ENCODE data around the gene VPS29. TPM values are rescaled to one million over a fixed set of nuclear protein-coding genes. Genes with fewer than 3 reads are reported as not detected.
"Not testable (repeated sequence)": the region's sequence is repeated elsewhere in the genome, so short reads cannot be mapped to it uniquely, and the experiment has no call there.

VPS29 gene
- total RNA-seq, 1 experiment from 2014 or later: 114 TPM

DNA sequence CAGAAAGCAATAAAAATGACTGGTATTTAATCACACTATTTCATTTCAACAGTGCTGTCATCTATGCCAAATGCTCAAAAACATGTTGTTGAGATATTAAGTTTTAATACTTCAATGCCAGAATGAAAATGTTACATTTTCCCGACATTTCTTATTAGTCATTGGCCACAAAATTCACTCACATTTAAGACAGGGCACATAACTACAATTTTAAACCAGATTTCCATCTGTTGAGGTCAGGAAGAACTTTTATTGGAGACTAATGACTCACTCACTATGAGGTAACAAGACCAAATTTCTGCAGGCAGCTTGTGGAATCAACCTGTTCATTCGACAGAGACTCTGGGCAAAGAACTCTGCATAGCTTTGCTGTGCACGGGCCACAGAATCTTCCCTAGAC, 44.4 kb upstream of the VPS29 start:
- ATAC-seq: peak; percentile 76
- no peaks in the 10 kb centered on the region for H3K9me3 ChIP-seq (ENCODE audit: low read length)
- intact Hi-C loops (cut with micrococcal nuclease): loop anchor here (1.0 to 2.0 kb wide), 4 partner anchors 13 to 152 kb away; partner anchors contain the start of genes FAM216A and GPN3
- no peak overlapping the region for H2AFZ ChIP-seq (ENCODE audit: low read length)
- DNase-seq: peak; percentile 97
- peaks cover 69% of the 10 kb centered on the region for H3K79me2 ChIP-seq (ENCODE audit: low read length)
- peaks cover 21% of the 10 kb centered on the region for H3F3A ChIP-seq (ENCODE audit: low read length, unreplicated experiment)
- H3K36me3 ChIP-seq (ENCODE audit: low read depth, low read length): peaks cover 39% of the 10 kb centered on the region
- CTCF ChIA-PET: interaction anchor here (0.6 to 0.9 kb wide), 2 partner anchors 33 to 491 kb away, joined by 3 to 13 read pairs; no protein-coding TSS in a partner anchor
- peak overlapping the region; percentile 92 for H3K27ac ChIP-seq (ENCODE audit: low read length)
- POLR2A ChIA-PET (ENCODE audit: unreplicated experiment): no interaction called here
- no peaks in the 10 kb centered on the region for H3K9me2 ChIP-seq (replicated peaks; ENCODE audit: low read length)
- H3K9ac ChIP-seq (ENCODE audit: low read length): peak overlapping the region; percentile 55
- TF ChIP-seq EZH2phosphoT487 (IDR thresholded peaks at IDR 0.05; ENCODE audit: borderline replicate concordance, low read length) (no peak), EZH2 (IDR thresholded peaks at IDR 0.05; ENCODE audit: low read length, unreplicated experiment) (no peak)
- TF ChIP-seq, protein P1, sequence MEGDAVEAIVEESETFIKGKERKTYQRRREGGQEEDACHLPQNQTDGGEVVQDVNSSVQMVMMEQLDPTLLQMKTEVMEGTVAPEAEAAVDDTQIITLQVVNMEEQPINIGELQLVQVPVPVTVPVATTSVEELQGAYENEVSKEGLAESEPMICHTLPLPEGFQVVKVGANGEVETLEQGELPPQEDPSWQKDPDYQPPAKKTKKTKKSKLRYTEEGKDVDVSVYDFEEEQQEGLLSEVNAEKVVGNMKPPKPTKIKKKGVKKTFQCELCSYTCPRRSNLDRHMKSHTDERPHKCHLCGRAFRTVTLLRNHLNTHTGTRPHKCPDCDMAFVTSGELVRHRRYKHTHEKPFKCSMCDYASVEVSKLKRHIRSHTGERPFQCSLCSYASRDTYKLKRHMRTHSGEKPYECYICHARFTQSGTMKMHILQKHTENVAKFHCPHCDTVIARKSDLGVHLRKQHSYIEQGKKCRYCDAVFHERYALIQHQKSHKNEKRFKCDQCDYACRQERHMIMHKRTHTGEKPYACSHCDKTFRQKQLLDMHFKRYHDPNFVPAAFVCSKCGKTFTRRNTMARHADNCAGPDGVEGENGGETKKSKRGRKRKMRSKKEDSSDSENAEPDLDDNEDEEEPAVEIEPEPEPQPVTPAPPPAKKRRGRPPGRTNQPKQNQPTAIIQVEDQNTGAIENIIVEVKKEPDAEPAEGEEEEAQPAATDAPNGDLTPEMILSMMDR (conservative IDR thresholded peaks at IDR 0.05; ENCODE audit: low read depth, low read length): no peak
- peaks cover 14% of the 10 kb centered on the region for H4K20me1 ChIP-seq (ENCODE audit: low read length)
- H3K4me3 ChIP-seq (ENCODE audit: low read length): peak overlapping the region; percentile 32; the same call in 1 of the 2 replicates
- H3K4me1 ChIP-seq (ENCODE audit: insufficient read depth, low read length): peaks cover 27% of the 10 kb centered on the region
- H3K4me2 ChIP-seq (ENCODE audit: low read length): peak overlapping the region; percentile 75
- BruUV-seq (replicated peaks): no TSS peak
- H3K27me3 ChIP-seq (ENCODE audit: low read length): no peaks in the 10 kb centered on the region

DNA sequence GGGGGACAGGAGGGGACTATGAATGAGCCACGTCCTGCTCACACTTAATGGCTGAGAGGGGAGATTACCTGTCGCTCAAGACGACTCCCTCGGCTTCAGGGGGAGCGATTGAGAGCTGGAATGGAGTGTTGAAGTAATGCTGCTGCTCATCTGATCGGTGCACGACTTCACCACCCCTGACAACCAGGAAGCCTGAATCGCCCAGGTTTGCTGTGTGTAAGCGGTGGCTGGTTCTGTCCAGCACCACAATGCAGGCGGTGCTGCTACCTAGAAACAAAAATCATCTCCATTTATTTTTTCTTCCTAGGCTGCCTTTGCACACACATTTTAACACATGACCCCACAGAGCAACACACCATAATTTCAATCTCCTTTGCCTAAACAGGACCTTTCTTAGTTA, 43.9 kb upstream of the VPS29 start:
- no peaks in the 10 kb centered on the region for H3K9me2 ChIP-seq (replicated peaks; ENCODE audit: low read length)
- H3K4me1 ChIP-seq (ENCODE audit: insufficient read depth, low read length): peaks cover 27% of the 10 kb centered on the region
- H3K27ac ChIP-seq (ENCODE audit: low read length): peak overlapping the region; percentile 92
- peaks cover 34% of the 10 kb centered on the region for H3K36me3 ChIP-seq (ENCODE audit: low read depth, low read length)
- DNase-seq: no peak
- ChIA-PET POLR2A (ENCODE audit: unreplicated experiment) (no interaction called here), CTCF (interaction anchor here (0.9 kb wide), 1 partner anchor 33 kb away, joined by 3 read pairs; no protein-coding TSS in a partner anchor)
- no peak overlapping the region for H2AFZ ChIP-seq (ENCODE audit: low read length)
- intact Hi-C loops (cut with micrococcal nuclease): loop anchor here (1.0 to 2.0 kb wide), 4 partner anchors 13 to 153 kb away; partner anchors contain the start of genes FAM216A and GPN3
- peaks cover 21% of the 10 kb centered on the region for H3F3A ChIP-seq (ENCODE audit: low read length, unreplicated experiment)
- BruUV-seq (replicated peaks): no TSS peak
- H4K20me1 ChIP-seq (ENCODE audit: low read length): peaks cover 14% of the 10 kb centered on the region
- H3K79me2 ChIP-seq (ENCODE audit: low read length): peaks cover 64% of the 10 kb centered on the region
- peak overlapping the region; percentile 75 for H3K4me2 ChIP-seq (ENCODE audit: low read length)
- H3K4me3 ChIP-seq (ENCODE audit: low read length): peak overlapping the region; percentile 32
- no peaks in the 10 kb centered on the region for H3K9me3 ChIP-seq (ENCODE audit: low read length)
- no peaks in the 10 kb centered on the region for H3K27me3 ChIP-seq (ENCODE audit: low read length)
- TF ChIP-seq, protein P1 (conservative IDR thresholded peaks at IDR 0.05; ENCODE audit: low read depth, low read length): no peak
- TF ChIP-seq EZH2 (IDR thresholded peaks at IDR 0.05; ENCODE audit: low read length, unreplicated experiment) (no peak), EZH2phosphoT487 (IDR thresholded peaks at IDR 0.05; ENCODE audit: borderline replicate concordance, low read length) (no peak)
- peak overlapping the region; percentile 55 for H3K9ac ChIP-seq (ENCODE audit: low read length)
- peak; percentile 10 for ATAC-seq

DNA sequence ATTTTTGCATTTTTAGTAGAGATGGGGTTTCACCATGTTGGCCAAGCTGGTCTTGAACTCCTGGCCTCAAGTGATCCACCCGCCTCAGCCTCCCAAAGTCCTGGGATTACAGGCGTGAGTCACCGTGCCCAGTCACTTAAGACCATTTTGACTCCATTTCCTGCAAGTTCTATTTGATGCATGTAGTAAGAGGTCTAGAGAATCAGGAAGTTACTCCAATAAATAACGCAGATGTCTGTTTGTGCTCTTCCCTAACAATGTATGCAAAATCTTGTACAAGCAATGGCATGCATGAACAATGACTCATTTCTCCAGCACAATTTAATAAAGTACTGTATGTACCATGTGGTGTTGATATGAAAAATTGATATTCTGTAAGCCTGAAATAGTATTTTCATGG, 43.3 kb upstream of the VPS29 start:
- POLR2A ChIA-PET (ENCODE audit: unreplicated experiment); H3K9me2 ChIP-seq (replicated peaks; ENCODE audit: low read length); H3K27me3 ChIP-seq (ENCODE audit: low read length); BruUV-seq (replicated peaks); H3K9me3 ChIP-seq (ENCODE audit: low read length); CTCF ChIA-PET; H2AFZ ChIP-seq (ENCODE audit: low read length); intact Hi-C loops (cut with micrococcal nuclease): not testable (repeated sequence)
- Histone ChIP-seq H3K79me2 (ENCODE audit: low read length) (peaks cover 58% of the 10 kb centered on the region), H3K36me3 (ENCODE audit: low read depth, low read length) (peaks cover 30% of the 10 kb centered on the region), H3K9ac (ENCODE audit: low read length) (peak overlapping the region; percentile 55), H3K4me1 (ENCODE audit: insufficient read depth, low read length) (peaks cover 27% of the 10 kb centered on the region), H4K20me1 (ENCODE audit: low read length) (peaks cover 14% of the 10 kb centered on the region), H3K27ac (ENCODE audit: low read length) (peak overlapping the region; percentile 92), H3F3A (ENCODE audit: low read length, unreplicated experiment) (peaks cover 21% of the 10 kb centered on the region), H3K4me2 (ENCODE audit: low read length) (peak overlapping the region; percentile 75), H3K4me3 (ENCODE audit: low read length) (peak overlapping the region; percentile 32; the same call in 1 of the 2 replicates)
- DNase-seq (peak; percentile 96), ATAC-seq (peak; percentile 70)

Data from PC-3 (cell line).